Measurements from ENCODE around the gene PHC1.

- no peak for TF ChIP-seq POLR2A (IDR thresholded peaks at IDR 0.05; ENCODE audit: low read length)
- TF ChIP-seq GATA1 (IDR thresholded peaks at IDR 0.05; ENCODE audit: low read depth, low read length) = no peak
Observed at GRCh38 chr12:8871068-8871467, 43.2 kb upstream of the PHC1 start.
